Activated CD4-positive, alpha-beta memory T cell treated with anti-CD3 and anti-CD28 coated beads, Interleukin-2, amount 10 ng/mL, durations not matched to agents 7 days and 5 days (primary cell): ENCODE measurements around the gene CCDC148. TPM values are rescaled to one million over a fixed set of nuclear protein-coding genes. Genes with fewer than 3 reads are reported as not detected.
"Not testable (repeated sequence)": the region's sequence is repeated elsewhere in the genome, so short reads cannot be mapped to it uniquely, and the experiment has no call there.

Experiments used
- CTCF ChIA-PET: fragments of 350-600 bp; sonication (Branson Sonifier 250); formaldehyde crosslinking; loops from one replicate; lab custom pipeline; 2021; ENCODE audit warnings: antibody characterized with exemption, inconsistent platforms; lab: Charles Lee
- POLR2A ChIA-PET: fragments of 350-600 bp; sonication (Branson Sonifier 250); formaldehyde crosslinking; loops from one replicate; lab custom pipeline; 2021; ENCODE audit warnings: antibody characterized with exemption; lab: Charles Lee
- DNase-seq: peaks from one replicate; pipeline ENCODE4 v3.0.0-alpha.2; 2020
- H3K27ac Mint-ChIP-seq: one replicate; pipeline ENCODE4 v1.8.0; 2021; ENCODE audit warnings: mild to moderate bottlenecking, mixed read lengths
- H3K27me3 Mint-ChIP-seq: one replicate; pipeline ENCODE4 v1.8.0; 2021; ENCODE audit warnings: mixed read lengths
- H3K36me3 Mint-ChIP-seq: one replicate; pipeline ENCODE4 v1.8.0; 2021; ENCODE audit warnings: low read depth, mixed read lengths
- H3K4me1 Mint-ChIP-seq: one replicate; pipeline ENCODE4 v1.8.0; 2021; ENCODE audit warnings: mixed read lengths
- H3K4me3 Mint-ChIP-seq: one replicate; pipeline ENCODE4 v1.8.0; 2021; ENCODE audit warnings: mild to moderate bottlenecking, mixed read lengths
- H3K9me3 Mint-ChIP-seq: one replicate; pipeline ENCODE4 v1.8.0; 2021; ENCODE audit warnings: mixed read lengths
- total RNA-seq, 2 experiments: library from RNA; stranded (reverse); gene quantifications; one replicate each; pipeline ENCODE4 v1.2.3, GENCODE V29; 2021

CCDC148 gene
- total RNA-seq, 2 experiments from 2014 or later: not detected

GRCh38 chr2:158223066-158223465, 233.5 kb downstream of the CCDC148 start:
- H3K27me3 Mint-ChIP-seq, H3K27ac Mint-ChIP-seq, H3K36me3 Mint-ChIP-seq, H3K4me3 Mint-ChIP-seq, POLR2A ChIA-PET, DNase-seq, H3K9me3 Mint-ChIP-seq, H3K4me1 Mint-ChIP-seq: not testable (repeated sequence)
- CTCF ChIA-PET: interaction anchor here (1.6 kb wide), 1 partner anchor 9 kb away, joined by 3 read pairs; no protein-coding TSS in a partner anchor

GRCh38 chr2:158221063-158222020, 235.2 kb downstream of the CCDC148 start:
- Mint-ChIP-seq H3K4me3 (no peak overlapping the region), H3K9me3 (no peaks in the 10 kb centered on the region), H3K27ac (no peak overlapping the region), H3K27me3 (no peaks in the 10 kb centered on the region), H3K36me3 (no peaks in the 10 kb centered on the region), H3K4me1 (no peaks in the 10 kb centered on the region)
- no peak for DNase-seq
- POLR2A ChIA-PET: no interaction called here
- CTCF ChIA-PET: no interaction called here

- Mint-ChIP-seq H3K4me3 (no peak overlapping the region), H3K9me3 (no peaks in the 10 kb centered on the region), H3K36me3 (no peaks in the 10 kb centered on the region), H3K4me1 (peaks cover 2% of the 10 kb centered on the region), H3K27ac (no peak overlapping the region), H3K27me3 (no peaks in the 10 kb centered on the region)
- ChIA-PET CTCF (no interaction called here), POLR2A (no interaction called here)
- no peak for DNase-seq
Observed at GRCh38 chr2:158217593-158217992, 239.0 kb downstream of the CCDC148 start.

DNA sequence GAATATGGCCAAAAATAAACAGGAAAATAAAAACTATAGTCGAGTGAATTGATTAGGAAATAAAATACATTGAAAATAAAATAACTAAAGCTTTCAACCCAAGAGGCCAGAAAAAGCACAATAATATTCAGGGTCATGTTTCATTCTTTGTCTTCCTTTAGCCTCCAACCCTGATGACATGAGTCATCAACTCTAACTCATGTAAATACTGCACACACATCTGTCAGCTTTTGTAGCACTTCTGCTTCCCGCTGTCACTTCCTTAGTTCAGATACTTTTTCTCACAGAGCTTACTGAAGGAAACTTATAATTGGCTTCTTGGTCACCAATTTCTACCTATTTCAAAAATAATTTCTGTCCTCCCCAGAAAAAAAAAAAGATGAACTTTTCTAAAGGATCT, 242.1 kb downstream of the CCDC148 start:
- H3K27ac Mint-ChIP-seq: no peak overlapping the region

DNA sequence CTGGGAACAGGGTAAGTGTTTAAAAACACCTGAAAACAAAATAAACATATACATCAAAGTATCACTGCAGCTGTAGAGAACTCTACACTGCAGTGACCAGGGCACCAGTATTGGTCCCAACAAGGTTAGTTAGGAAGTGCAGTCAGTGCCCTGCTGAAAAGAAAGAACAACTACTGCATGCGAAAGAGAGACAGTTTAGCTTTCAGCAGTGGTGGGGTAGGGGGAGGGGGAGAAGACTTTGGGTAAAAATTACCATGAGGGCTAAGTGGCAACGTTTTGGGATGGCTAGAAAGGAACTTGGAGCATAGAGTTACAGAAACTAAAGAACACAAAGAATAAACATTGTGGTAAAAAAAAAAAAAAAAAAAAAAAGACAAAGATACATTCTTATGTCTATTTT, 242.8 kb downstream of the CCDC148 start:
- no peak overlapping the region for H3K27ac Mint-ChIP-seq
- H3K27me3 Mint-ChIP-seq: no peaks in the 10 kb centered on the region
- CTCF ChIA-PET: interaction anchor here (1.3 kb wide), 1 partner anchor 10 kb away, joined by 3 read pairs; no protein-coding TSS in a partner anchor
- no peak for DNase-seq
- H3K4me3 Mint-ChIP-seq: no peak overlapping the region
- H3K9me3 Mint-ChIP-seq: no peaks in the 10 kb centered on the region
- POLR2A ChIA-PET: no interaction called here
- no peaks in the 10 kb centered on the region for H3K36me3 Mint-ChIP-seq
- H3K4me1 Mint-ChIP-seq: peaks cover 2% of the 10 kb centered on the region

More for the DNA sequence above, 242.1 kb downstream of the CCDC148 start:
- CTCF ChIA-PET: interaction anchor here (1.3 kb wide), 1 partner anchor 9 kb away, joined by 3 read pairs; no protein-coding TSS in a partner anchor
- no peaks in the 10 kb centered on the region for H3K27me3 Mint-ChIP-seq
- POLR2A ChIA-PET: no interaction called here
- no peaks in the 10 kb centered on the region for H3K36me3 Mint-ChIP-seq
- H3K4me1 Mint-ChIP-seq: peaks cover 2% of the 10 kb centered on the region
- H3K9me3 Mint-ChIP-seq: no peaks in the 10 kb centered on the region
- H3K4me3 Mint-ChIP-seq: no peak overlapping the region
- DNase-seq: no peak

DNA sequence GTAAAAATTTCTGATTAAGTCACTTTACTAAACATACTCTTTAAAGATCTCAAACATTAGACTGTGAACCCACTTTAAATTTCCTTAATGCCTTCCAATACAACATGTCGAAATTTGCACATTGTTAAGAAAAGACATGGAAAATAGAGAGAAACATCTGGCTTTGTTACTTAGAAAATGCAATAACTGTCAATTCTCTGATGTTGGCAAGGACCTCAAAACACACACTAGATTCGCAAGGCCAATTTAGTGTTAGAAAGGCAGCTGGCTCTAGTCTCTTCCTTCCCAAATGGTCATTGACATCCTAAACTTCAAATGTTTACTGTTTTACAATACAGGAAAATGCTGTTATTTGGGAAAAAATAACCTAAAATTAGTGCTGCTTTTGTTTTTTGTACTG, 244.3 kb downstream of the CCDC148 start:
- CTCF ChIA-PET: no interaction called here
- no peaks in the 10 kb centered on the region for H3K36me3 Mint-ChIP-seq
- H3K4me1 Mint-ChIP-seq: peaks cover 2% of the 10 kb centered on the region
- POLR2A ChIA-PET: no interaction called here
- DNase-seq: no peak
- H3K9me3 Mint-ChIP-seq: no peaks in the 10 kb centered on the region
- H3K27me3 Mint-ChIP-seq: no peaks in the 10 kb centered on the region
- no peak overlapping the region for H3K4me3 Mint-ChIP-seq
- no peak overlapping the region for H3K27ac Mint-ChIP-seq

DNA sequence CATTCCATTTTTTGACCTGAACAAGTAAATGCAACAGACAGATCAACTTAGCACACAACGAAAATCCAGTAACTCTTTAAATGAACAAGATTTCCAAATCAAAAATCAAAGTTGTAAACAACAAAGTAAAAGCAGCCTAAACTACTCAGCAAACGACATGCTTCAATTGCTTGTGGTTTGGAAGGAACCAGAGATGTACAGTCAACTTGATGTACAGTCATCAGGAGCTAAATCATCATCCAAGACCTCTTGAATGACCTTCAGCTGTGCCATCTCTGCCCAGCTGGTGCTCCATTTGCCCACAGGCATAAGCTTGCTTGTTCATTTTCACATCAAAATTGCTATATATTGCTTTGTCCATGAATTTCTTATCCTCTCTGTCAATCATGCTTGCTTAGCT, 245.1 kb downstream of the CCDC148 start:
- Mint-ChIP-seq H3K4me1 (peaks cover 2% of the 10 kb centered on the region), H3K4me3 (no peak overlapping the region), H3K36me3 (no peaks in the 10 kb centered on the region), H3K9me3 (no peaks in the 10 kb centered on the region), H3K27ac (no peak overlapping the region), H3K27me3 (no peaks in the 10 kb centered on the region)
- ChIA-PET POLR2A (no interaction called here), CTCF (no interaction called here)
- DNase-seq: no peak

GRCh38 chr2:158207354-158207753, 249.2 kb downstream of the CCDC148 start:
- Mint-ChIP-seq H3K27me3 (no peaks in the 10 kb centered on the region), H3K4me3 (no peak overlapping the region), H3K9me3 (no peaks in the 10 kb centered on the region), H3K4me1 (no peaks in the 10 kb centered on the region), H3K36me3 (no peaks in the 10 kb centered on the region), H3K27ac (no peak overlapping the region)
- CTCF ChIA-PET: no interaction called here
- POLR2A ChIA-PET: no interaction called here
- DNase-seq: no peak

DNA sequence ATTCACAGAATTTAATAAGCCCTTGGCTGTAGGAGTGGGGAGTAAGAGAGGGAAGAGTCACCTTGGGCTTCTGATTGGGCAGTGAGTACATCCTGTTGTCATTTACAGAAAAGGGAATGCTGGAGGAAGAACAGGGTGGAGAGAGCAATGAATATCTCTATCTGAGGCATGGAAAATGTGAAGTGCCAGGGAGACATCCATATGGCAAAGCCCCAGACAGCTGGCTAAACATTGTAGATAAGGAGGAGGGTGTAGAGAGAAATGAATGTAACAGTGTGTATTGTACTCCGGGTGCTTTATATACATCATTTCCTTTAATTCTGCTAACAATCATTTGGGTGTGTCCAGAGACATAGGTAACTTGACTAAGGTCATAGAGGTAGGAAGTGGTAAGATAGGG, 251.3 kb downstream of the CCDC148 start:
- ChIA-PET POLR2A (no interaction called here), CTCF (no interaction called here)
- no peak for DNase-seq
- Mint-ChIP-seq H3K4me3 (no peak overlapping the region), H3K36me3 (no peaks in the 10 kb centered on the region), H3K27me3 (no peaks in the 10 kb centered on the region), H3K27ac (no peak overlapping the region), H3K9me3 (no peaks in the 10 kb centered on the region), H3K4me1 (no peaks in the 10 kb centered on the region)

GRCh38 chr2:158204741-158205165, 251.8 kb downstream of the CCDC148 start:
- DNase-seq: no peak
- CTCF ChIA-PET: no interaction called here
- Mint-ChIP-seq H3K27me3 (no peaks in the 10 kb centered on the region), H3K36me3 (no peaks in the 10 kb centered on the region), H3K4me3 (no peak overlapping the region), H3K4me1 (no peaks in the 10 kb centered on the region), H3K27ac (no peak overlapping the region), H3K9me3 (no peaks in the 10 kb centered on the region)
- POLR2A ChIA-PET: no interaction called here

- CTCF ChIA-PET: no interaction called here
- DNase-seq: no peak
- POLR2A ChIA-PET: no interaction called here
- H3K4me1 Mint-ChIP-seq: no peaks in the 10 kb centered on the region
- no peak overlapping the region for H3K27ac Mint-ChIP-seq
- H3K36me3 Mint-ChIP-seq: no peaks in the 10 kb centered on the region
- no peak overlapping the region for H3K4me3 Mint-ChIP-seq
- H3K9me3 Mint-ChIP-seq: no peaks in the 10 kb centered on the region
- no peaks in the 10 kb centered on the region for H3K27me3 Mint-ChIP-seq
Observed at GRCh38 chr2:158202161-158202815, 254.3 kb downstream of the CCDC148 start.

DNA sequence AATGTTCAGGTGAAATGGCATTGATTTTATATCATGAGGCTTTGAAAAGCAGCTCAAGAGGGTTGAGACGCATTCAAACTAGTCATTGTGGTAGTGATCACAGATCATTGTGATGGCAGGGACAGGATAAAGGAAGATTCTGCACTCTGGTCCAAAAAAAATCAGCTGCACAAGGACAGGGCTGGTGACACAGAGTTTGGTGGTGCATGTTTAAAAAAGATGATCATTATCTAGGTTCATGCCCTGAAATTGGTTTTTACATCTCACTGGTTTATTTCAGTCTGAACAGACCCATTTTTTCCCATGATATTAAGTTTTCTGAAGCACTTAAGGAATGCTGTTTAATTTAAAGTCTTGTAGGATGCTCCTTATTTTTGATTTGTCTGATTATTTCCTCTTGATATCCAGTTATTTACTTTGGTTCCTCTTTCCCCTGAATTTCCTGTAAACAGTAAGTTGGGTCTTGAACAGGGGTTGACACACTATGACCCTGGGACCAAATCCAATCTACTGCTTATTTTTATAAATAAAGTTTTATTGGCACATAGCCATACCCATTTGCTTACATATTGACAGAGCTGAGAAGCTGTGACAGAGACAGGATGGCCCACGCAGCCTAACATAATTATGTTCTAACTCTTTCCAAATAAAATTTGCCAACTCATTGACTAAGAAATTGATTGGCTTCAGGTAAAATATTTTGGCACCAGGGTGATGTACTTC, 256.5 kb downstream of the CCDC148 start:
- CTCF ChIA-PET: no interaction called here
- no peaks in the 10 kb centered on the region for H3K4me1 Mint-ChIP-seq
- no peaks in the 10 kb centered on the region for H3K36me3 Mint-ChIP-seq
- POLR2A ChIA-PET: no interaction called here
- H3K4me3 Mint-ChIP-seq: no peak overlapping the region
- peaks cover 2% of the 10 kb centered on the region for H3K27me3 Mint-ChIP-seq
- no peak overlapping the region for H3K27ac Mint-ChIP-seq
- H3K9me3 Mint-ChIP-seq: no peaks in the 10 kb centered on the region
- DNase-seq: no peak

DNA sequence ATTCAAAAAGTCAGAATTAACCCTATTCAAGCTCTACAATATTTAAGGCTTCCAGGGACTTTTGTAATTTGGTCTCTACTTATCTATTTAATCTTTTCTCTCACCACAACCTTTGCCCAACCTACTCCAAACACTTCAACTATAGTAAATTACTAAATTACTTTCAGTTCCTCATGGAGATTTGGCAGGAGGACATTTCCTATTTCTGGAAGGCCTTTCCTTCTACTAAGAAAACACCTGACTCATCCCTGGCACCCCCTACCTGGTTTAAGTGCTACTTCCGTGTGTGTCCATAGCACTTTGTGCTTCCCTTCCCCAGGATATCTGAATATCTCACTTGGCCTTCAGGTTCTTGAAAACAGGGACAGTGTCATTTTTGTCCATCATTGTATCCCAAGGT, 258.6 kb downstream of the CCDC148 start:
- Mint-ChIP-seq H3K36me3 (no peaks in the 10 kb centered on the region), H3K4me3 (no peak overlapping the region), H3K27ac (no peak overlapping the region), H3K9me3 (no peaks in the 10 kb centered on the region), H3K27me3 (peaks cover 6% of the 10 kb centered on the region), H3K4me1 (no peaks in the 10 kb centered on the region)
- CTCF ChIA-PET: no interaction called here
- no peak for DNase-seq
- POLR2A ChIA-PET: no interaction called here
